SK-N-SH treated with all-trans-retinoic acid at 6 μM for 48 hours (cell line): ENCODE data around the gene MED13.

Source experiments
- ARNTL ChIP-seq: fragments of 450-650 bp; formaldehyde crosslinking; IDR thresholded peaks from 2 replicates; pipeline ENCODE4 v1.5.0; 2020; ENCODE audit warnings: low read depth, mild to moderate bottlenecking, moderate library complexity, borderline replicate concordance
- CREB5 ChIP-seq: fragments of 250-450 bp; sonication (Bioruptor Pico); IDR thresholded peaks from 2 replicates; pipeline ENCODE4 v1.5.1; 2020; ENCODE audit warnings: low read depth, mild to moderate bottlenecking, moderate library complexity
- ISL1 ChIP-seq: fragments of 250-450 bp; sonication (Bioruptor Pico); IDR thresholded peaks from 2 replicates; pipeline ENCODE4 v2.1.2; 2022; ENCODE audit warnings: mild to moderate bottlenecking, moderate library complexity
- PATZ1 ChIP-seq: fragments of 250-450 bp; sonication (Bioruptor Pico); IDR thresholded peaks from 2 replicates; pipeline ENCODE4 v1.8.0; 2020; ENCODE audit warnings: mild to moderate bottlenecking, moderate library complexity, borderline replicate concordance
- ZFP3 ChIP-seq: fragments of 250-450 bp; sonication (Bioruptor Pico); IDR thresholded peaks from 2 replicates; pipeline ENCODE4 v1.5.0; 2020; ENCODE audit warnings: mild to moderate bottlenecking, moderate library complexity

DNA sequence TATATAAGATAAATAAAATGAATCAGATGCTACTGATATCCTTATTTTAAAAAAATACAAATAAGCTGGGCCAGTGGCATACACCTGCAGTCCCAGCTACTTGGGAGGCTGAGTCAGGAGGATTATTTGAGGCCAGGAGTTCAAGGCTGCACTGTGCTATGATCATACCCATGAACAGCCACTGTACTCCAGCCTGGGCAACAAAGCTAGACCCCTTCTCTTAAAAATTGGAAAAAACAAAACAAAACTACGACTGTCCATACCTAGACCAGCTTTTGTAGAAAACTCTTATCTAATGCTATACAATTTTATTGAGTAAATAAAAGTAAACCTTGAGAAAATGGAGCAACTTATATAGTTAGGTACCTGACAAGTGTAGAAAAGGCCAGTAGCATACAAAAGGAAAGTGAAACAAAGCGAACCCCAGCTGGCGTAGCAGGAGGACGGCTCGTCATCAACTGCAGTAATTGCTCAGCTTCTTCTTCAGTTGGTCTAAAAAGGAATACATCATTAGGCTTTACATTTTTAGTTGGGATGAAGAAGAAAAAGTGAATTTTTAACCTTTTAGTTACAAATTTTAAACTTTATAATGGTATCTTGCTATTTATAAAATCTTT, 160.9 kb downstream of the MED13 start:
- TF ChIP-seq CREB5 (CRISPR knock-in tag) = no peak
- no peak for TF ChIP-seq ISL1
- TF ChIP-seq ZFP3 (CRISPR knock-in tag) = no peak
- no peak for TF ChIP-seq ARNTL (CRISPR knock-in tag)
- TF ChIP-seq PATZ1 (CRISPR knock-in tag) = no peak
